H9 (cell line): ENCODE data around the gene BANP. TPM values are rescaled to one million over a fixed set of nuclear protein-coding genes. Genes with fewer than 3 reads are reported as not detected.
A peak's percentile ranks its signal among the peaks of the same experiment; 100 is the strongest.

Experiments
- DNase-seq: peaks from one replicate; pipeline ENCODE4 v3.0.0-alpha.2; 2017
- H2AFZ ChIP-seq: one replicate; pipeline ENCODE4 v1.6.1; 2013; ENCODE audit warnings: mild to moderate bottlenecking, low read length, control low read depth, moderate library complexity
- H2AK5ac ChIP-seq: 2 replicates; pipeline ENCODE4 v1.6.1; 2013; ENCODE audit warnings: low read length, control low read depth, mixed read lengths; ENCODE audit not compliant: insufficient read length
- H2BK120ac ChIP-seq: one replicate; pipeline ENCODE4 v1.6.1; 2013; ENCODE audit warnings: low read depth, mild to moderate bottlenecking, low read length, control low read depth, inconsistent platforms; ENCODE audit not compliant: poor library complexity, severe bottlenecking
- H2BK12ac ChIP-seq: 2 replicates; pipeline ENCODE4 v1.6.1; 2013; ENCODE audit warnings: low read length, control low read depth, mixed read lengths, low read depth; ENCODE audit not compliant: insufficient read length
- H2BK15ac ChIP-seq: 2 replicates; pipeline ENCODE4 v1.6.1; 2013; ENCODE audit warnings: low read depth, low read length, control low read depth
- H2BK20ac ChIP-seq: one replicate; pipeline ENCODE4 v1.6.1; 2013; ENCODE audit warnings: low read depth, mild to moderate bottlenecking, low read length, control low read depth, inconsistent platforms; ENCODE audit not compliant: poor library complexity, severe bottlenecking
- H2BK5ac ChIP-seq: 2 replicates; pipeline ENCODE4 v1.6.1; 2013; ENCODE audit warnings: low read length, control low read depth, mixed read lengths; ENCODE audit not compliant: insufficient read length
- H3K14ac ChIP-seq: 2 replicates; pipeline ENCODE4 v1.6.1; 2013; ENCODE audit warnings: low read length, control low read depth; ENCODE audit not compliant: insufficient read depth
- H3K18ac ChIP-seq: 2 replicates; pipeline ENCODE4 v1.6.1; 2013; ENCODE audit warnings: low read depth, mild to moderate bottlenecking, mixed read lengths, low read length, control low read depth; ENCODE audit not compliant: insufficient read length
- H3K23ac ChIP-seq: 2 replicates; pipeline ENCODE4 v1.6.1; 2013; ENCODE audit warnings: low read length, control low read depth, mixed read lengths, low read depth; ENCODE audit not compliant: insufficient read length
- H3K23me2 ChIP-seq: 2 replicates; pipeline ENCODE4 v1.6.1; 2013; ENCODE audit warnings: low read depth, mild to moderate bottlenecking, mixed read lengths, low read length, control low read depth; ENCODE audit not compliant: insufficient read length, poor library complexity, severe bottlenecking
- H3K27ac ChIP-seq: 2 replicates; pipeline ENCODE4 v1.5.1; 2013; ENCODE audit warnings: low read length, control low read depth, mixed read lengths, low read depth; ENCODE audit not compliant: insufficient read length
- H3K27me3 ChIP-seq: 2 replicates; pipeline ENCODE4 v1.6.1; 2013; ENCODE audit warnings: low read length, control low read depth, inconsistent platforms; ENCODE audit not compliant: insufficient read depth
- H3K4ac ChIP-seq: 2 replicates; pipeline ENCODE4 v1.6.1; 2013; ENCODE audit warnings: low read depth, mild to moderate bottlenecking, control low read depth, inconsistent platforms, low read length, moderate library complexity
- H3K4me1 ChIP-seq: 2 replicates; pipeline ENCODE4 v1.6.1; 2013; ENCODE audit warnings: low read length, control low read depth, inconsistent platforms; ENCODE audit not compliant: insufficient read depth
- H3K4me2 ChIP-seq: 2 replicates; pipeline ENCODE4 v1.6.1; 2013; ENCODE audit warnings: low read length, control low read depth, mixed read lengths; ENCODE audit not compliant: insufficient read length, insufficient read depth
- H3K56ac ChIP-seq: 2 replicates; pipeline ENCODE4 v1.6.1; 2013; ENCODE audit warnings: low read depth, mild to moderate bottlenecking, mixed read lengths, low read length, control low read depth; ENCODE audit not compliant: insufficient read length
- H3K79me1 ChIP-seq: 2 replicates; pipeline ENCODE4 v1.6.1; 2013; ENCODE audit warnings: low read depth, mild to moderate bottlenecking, moderate library complexity, low read length, control low read depth, inconsistent platforms; ENCODE audit not compliant: insufficient read depth, poor library complexity, severe bottlenecking
- H3K79me2 ChIP-seq: 2 replicates; pipeline ENCODE4 v1.6.1; 2013; ENCODE audit warnings: low read length, control low read depth, inconsistent platforms; ENCODE audit not compliant: insufficient read depth
- H3K9ac ChIP-seq: 2 replicates; pipeline ENCODE4 v1.6.1; 2013; ENCODE audit warnings: low read length, control low read depth, mixed read lengths; ENCODE audit not compliant: insufficient read length; ENCODE audit errors: extremely low read depth
- H3K9me3 ChIP-seq: one replicate; pipeline ENCODE4 v1.6.1; 2013; ENCODE audit warnings: low read depth, low read length, inconsistent platforms; ENCODE audit not compliant: control insufficient read depth
- H3T11ph ChIP-seq: one replicate; pipeline ENCODE4 v1.6.1; 2013; ENCODE audit warnings: mild to moderate bottlenecking, low read length, control low read depth, inconsistent platforms
- H4K20me1 ChIP-seq: one replicate; pipeline ENCODE4 v1.6.1; 2013; ENCODE audit not compliant: control insufficient read depth, insufficient read length, insufficient read depth
- H4K5ac ChIP-seq: 2 replicates; pipeline ENCODE4 v1.6.1; 2013; ENCODE audit warnings: low read depth, mild to moderate bottlenecking, mixed read lengths, low read length, control low read depth; ENCODE audit not compliant: insufficient read length
- H4K8ac ChIP-seq: replicated peaks from 2 replicates; pipeline ENCODE4 v1.6.1; 2013; ENCODE audit warnings: low read length, control low read depth, mixed read lengths, low read depth; ENCODE audit not compliant: insufficient read length
- H4K91ac ChIP-seq: 2 replicates; pipeline ENCODE4 v1.6.1; 2013; ENCODE audit warnings: low read depth, mild to moderate bottlenecking, moderate library complexity, mixed read lengths, low read length, control low read depth; ENCODE audit not compliant: insufficient read length
- H3K27ac Mint-ChIP-seq, 3 experiments: 2 replicates in 2 of 3; 3 replicates in 1 of 3; pipeline ENCODE4 v1.8.0; 2020 to 2021; ENCODE audit warnings: mixed read lengths in 3 of 3, mild to moderate bottlenecking in 1 of 3, moderate library complexity in 1 of 3
- H3K27me3 Mint-ChIP-seq: 2 replicates; pipeline ENCODE4 v1.8.0; 2021; ENCODE audit warnings: low read depth, mild to moderate bottlenecking, moderate library complexity, mixed read lengths
- H3K36me3 Mint-ChIP-seq, 3 experiments: 2 replicates in 2 of 3; 3 replicates in 1 of 3; pipeline ENCODE4 v1.8.0; 2020 to 2021; ENCODE audit warnings: low read depth in 3 of 3, mixed read lengths in 3 of 3; ENCODE audit not compliant: insufficient read depth in 1 of 3
- H3K4me1 Mint-ChIP-seq, 2 experiments: 2 replicates each; pipeline ENCODE4 v1.8.0; 2020; ENCODE audit warnings: mixed read lengths in 2 of 2
- H3K4me3 Mint-ChIP-seq, 2 experiments: 2 replicates in 1 of 2; 3 replicates in 1 of 2; pipeline ENCODE4 v1.8.0; 2020 to 2021; ENCODE audit warnings: mild to moderate bottlenecking in 2 of 2, mixed read lengths in 2 of 2, moderate library complexity in 1 of 2
- H3K9me3 Mint-ChIP-seq, 2 experiments: 2 replicates in 1 of 2; 3 replicates in 1 of 2; pipeline ENCODE4 v1.8.0; 2020; ENCODE audit warnings: mild to moderate bottlenecking in 2 of 2, mixed read lengths in 2 of 2, moderate library complexity in 1 of 2
- CTCF ChIP-seq: fragments of 200-600 bp; sonication (generic); conservative IDR thresholded peaks from 3 replicates; pipeline ENCODE4 v1.8.0; 2021; ENCODE audit warnings: antibody characterized with exemption, mild to moderate bottlenecking
- WGBS: extraction: QIAGEN DNeasy Blood & Tissue Kit; methylation state at CpG from one replicate; pipeline ENCODE4 v1.1.7; 2013; ENCODE audit warnings: missing lambda C conversion rate, low lambda C conversion rate, mixed read lengths; ENCODE audit not compliant: insufficient read length; ENCODE audit errors: extremely low coverage; 5-methylcytosine and 5-hydroxymethylcytosine counted together
- total RNA-seq: library from RNA; stranded (reverse); gene quantifications from 2 replicates; pipeline ENCODE4 v1.2.1, GENCODE V29; 2021

The BANP gene
- total RNA-seq, 1 experiment from 2014 or later = 24.9 TPM

- no peak for TF ChIP-seq CTCF
- Histone ChIP-seq H2AFZ (no peak overlapping the region), H4K91ac (no peak overlapping the region), H3K23me2 (no peaks in the 10 kb centered on the region), H2BK15ac (no peak overlapping the region), H3K9me3 (no peaks in the 10 kb centered on the region), H4K20me1 (no peaks in the 10 kb centered on the region), H2BK20ac (no peak overlapping the region), H4K5ac (no peak overlapping the region), H3K4me2 (no peak overlapping the region), H3K4ac (no peak overlapping the region), H3K56ac (no peak overlapping the region), H3K79me2 (no peaks in the 10 kb centered on the region), H3K27ac (no peak overlapping the region), H2BK120ac (no peak overlapping the region), H3K27me3 (no peaks in the 10 kb centered on the region), H3K9ac (no peak overlapping the region), H3T11ph (no peak overlapping the region), H4K8ac (no peak overlapping the region), H3K18ac (no peak overlapping the region), H3K79me1 (no peaks in the 10 kb centered on the region), H3K14ac (no peak overlapping the region), H3K23ac (no peak overlapping the region), H2BK12ac (no peak overlapping the region), H2BK5ac (no peak overlapping the region), H3K4me1 (no peaks in the 10 kb centered on the region), H2AK5ac (no peak overlapping the region)
- H3K36me3 Mint-ChIP-seq = peaks cover 21 to 31% (median 27%) of the 10 kb centered on the region in 3 experiments; a peak in 6 of 7 replicates
- H3K27ac Mint-ChIP-seq = peak overlapping the region in 1 of 3 experiments; percentile 44; a peak in 1 of 7 replicates
- no peak for DNase-seq
- no peaks in the 10 kb centered on the region; a peak in 1 of 5 replicates for H3K9me3 Mint-ChIP-seq
- no peaks in the 10 kb centered on the region for H3K27me3 Mint-ChIP-seq
- WGBS = no CpG with 5 or more reads among the region's 6 CpGs
- no peak overlapping the region for H3K4me3 Mint-ChIP-seq
- no peaks in the 10 kb centered on the region; a peak in 1 of 4 replicates for H3K4me1 Mint-ChIP-seq
These were observed 122.8 kb downstream of the BANP start for GRCh38 chr16:88074041-88074440.
